22Rv1 (cell line): ENCODE measurements around the gene BMPER.

Experiments
- ZFX ChIP-seq: fragments of 450-650 bp; IDR thresholded peaks from 2 replicates; pipeline ENCODE4 v1.6.1; 2017; ENCODE audit warnings: antibody characterized with exemption, borderline replicate concordance
- TF ChIP-seq, protein P1 (sequence below): fragments of 450-650 bp; IDR thresholded peaks from 2 replicates; pipeline ENCODE4 v1.5.1; 2017; ENCODE audit warnings: mild to moderate bottlenecking

DNA sequence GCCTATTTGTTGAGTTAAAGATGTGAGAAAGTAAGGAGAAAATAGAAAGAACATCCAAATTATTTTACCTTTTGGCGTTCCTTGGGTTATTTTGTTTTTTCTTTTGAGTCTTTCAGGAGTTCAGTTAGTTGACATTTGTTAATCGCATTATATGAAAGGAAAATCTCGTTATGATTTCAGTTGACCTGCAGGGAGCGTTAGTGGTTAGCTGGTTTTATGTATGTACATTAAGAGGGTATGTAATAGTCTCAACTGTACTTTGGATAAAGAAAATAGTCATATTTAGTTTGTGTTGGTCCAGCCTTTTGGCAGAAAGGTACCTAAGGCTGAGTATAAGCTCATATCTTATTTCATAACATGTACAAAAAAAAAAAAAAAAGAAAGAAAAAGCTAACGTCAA, 4.0 kb downstream of the BMPER start:
- TF ChIP-seq, protein P1, sequence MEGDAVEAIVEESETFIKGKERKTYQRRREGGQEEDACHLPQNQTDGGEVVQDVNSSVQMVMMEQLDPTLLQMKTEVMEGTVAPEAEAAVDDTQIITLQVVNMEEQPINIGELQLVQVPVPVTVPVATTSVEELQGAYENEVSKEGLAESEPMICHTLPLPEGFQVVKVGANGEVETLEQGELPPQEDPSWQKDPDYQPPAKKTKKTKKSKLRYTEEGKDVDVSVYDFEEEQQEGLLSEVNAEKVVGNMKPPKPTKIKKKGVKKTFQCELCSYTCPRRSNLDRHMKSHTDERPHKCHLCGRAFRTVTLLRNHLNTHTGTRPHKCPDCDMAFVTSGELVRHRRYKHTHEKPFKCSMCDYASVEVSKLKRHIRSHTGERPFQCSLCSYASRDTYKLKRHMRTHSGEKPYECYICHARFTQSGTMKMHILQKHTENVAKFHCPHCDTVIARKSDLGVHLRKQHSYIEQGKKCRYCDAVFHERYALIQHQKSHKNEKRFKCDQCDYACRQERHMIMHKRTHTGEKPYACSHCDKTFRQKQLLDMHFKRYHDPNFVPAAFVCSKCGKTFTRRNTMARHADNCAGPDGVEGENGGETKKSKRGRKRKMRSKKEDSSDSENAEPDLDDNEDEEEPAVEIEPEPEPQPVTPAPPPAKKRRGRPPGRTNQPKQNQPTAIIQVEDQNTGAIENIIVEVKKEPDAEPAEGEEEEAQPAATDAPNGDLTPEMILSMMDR, result peak; percentile 12; the same call in 1 of the 2 replicates
- no peak for TF ChIP-seq ZFX
